MM.1S (cell line): Measurements from ENCODE around the gene FARS2.

ENCODE experiments used
- CTCF ChIP-seq: fragments of 300-600 bp; sonication (generic); IDR thresholded peaks from 2 replicates; pipeline ENCODE4 v1.5.1; 2016; ENCODE audit warnings: antibody characterized with exemption, low read length, mixed read lengths
- EZH2 ChIP-seq: fragments of 300-600 bp; sonication (generic); optimal IDR thresholded peaks from 2 replicates; pipeline ENCODE3; 2017; ENCODE audit warnings: low read depth, mild to moderate bottlenecking, antibody characterized with exemption, low read length, mixed read lengths
- EZH2phosphoT487 ChIP-seq: fragments of 300-600 bp; sonication (generic); IDR thresholded peaks from 2 replicates; pipeline ENCODE4 v1.6.1; 2018; ENCODE audit warnings: antibody characterized with exemption, low read length

GRCh38 chr6:5250451-5250850 lies 10.9 kb upstream of the FARS2 start:
- TF ChIP-seq CTCF (no peak), EZH2phosphoT487 (no peak), EZH2 (no peak)
